ENCODE data around the gene ACY1.

Gene ACY1

GRCh38 chr3:52010431-52010830, 27.1 kb downstream of the ACY1 start:
- DNase-seq, result no peak

GRCh38 chr3:52012699-52013098, 29.4 kb downstream of the ACY1 start:
- no peak for DNase-seq

GRCh38 chr3:52013802-52014598, 30.7 kb downstream of the ACY1 start:
- DNase-seq, result no peak

- no peak for DNase-seq
Measured at GRCh38 chr3:52014613-52015012, 31.3 kb downstream of the ACY1 start.

- no peak for DNase-seq
Measured at GRCh38 chr3:52015438-52016228, 32.3 kb downstream of the ACY1 start.

- no peak for DNase-seq
Measured at GRCh38 chr3:52017586-52017985, 34.3 kb downstream of the ACY1 start.

- no peak for DNase-seq
Measured at GRCh38 chr3:52018319-52019000, 35.1 kb downstream of the ACY1 start.

- no peak for DNase-seq
Measured at GRCh38 chr3:52019352-52020080, 36.2 kb downstream of the ACY1 start.

- no peak for DNase-seq
Measured at GRCh38 chr3:52020796-52021195, 37.5 kb downstream of the ACY1 start.

GRCh38 chr3:52021489-52022268, 38.3 kb downstream of the ACY1 start:
- peak; percentile 51 for DNase-seq

GRCh38 chr3:52022323-52023100, 39.2 kb downstream of the ACY1 start:
- DNase-seq, result no peak

GRCh38 chr3:52023101-52023770, 39.9 kb downstream of the ACY1 start:
- DNase-seq, result no peak

GRCh38 chr3:52023860-52024764, 40.8 kb downstream of the ACY1 start:
- no peak for DNase-seq

- DNase-seq, result no peak
Measured at GRCh38 chr3:52024765-52025452, 41.6 kb downstream of the ACY1 start.

- DNase-seq, result no peak
Measured at GRCh38 chr3:52025453-52025852, 42.1 kb downstream of the ACY1 start.

- DNase-seq, result no peak
Measured at GRCh38 chr3:52026041-52026440, 42.7 kb downstream of the ACY1 start.

GRCh38 chr3:52028572-52028971, 45.2 kb downstream of the ACY1 start:
- DNase-seq, result no peak

GRCh38 chr3:52029053-52029452, 45.7 kb downstream of the ACY1 start:
- no peak for DNase-seq

GRCh38 chr3:52029535-52029934, 46.2 kb downstream of the ACY1 start:
- DNase-seq, result no peak

Measured in SHP77 treated with DMSO at 0.1 percent for 48 hours (cell line).